K562 (cell line): ENCODE results near the gene IDI1.

Source experiments
- E2F3 ChIP-seq: fragments of 250-450 bp; sonication (Bioruptor Pico); IDR thresholded peaks from 2 replicates; pipeline ENCODE4 v1.4.0; 2020; ENCODE audit warnings: mild to moderate bottlenecking
- PRMT5 ChIP-seq: sonication (generic); formaldehyde crosslinking; IDR thresholded peaks from 2 replicates; pipeline ENCODE4 v1.5.0; 2020; ENCODE audit warnings: missing genetic modification reagents
- SIRT6 ChIP-seq: IDR thresholded peaks from one replicate; pipeline ENCODE4 v1.6.1; 2012; ENCODE audit warnings: low read depth, mild to moderate bottlenecking, control low read depth, inconsistent platforms, low read length, moderate library complexity
- SP1 ChIP-seq: sonication (generic); formaldehyde crosslinking; IDR thresholded peaks from 2 replicates; pipeline ENCODE4 v1.8.1; 2022; ENCODE audit warnings: mild to moderate bottlenecking, missing genetic modification reagents
- TAF1 ChIP-seq: IDR thresholded peaks from 2 replicates; pipeline ENCODE4 v1.6.1; 2011; ENCODE audit warnings: mild to moderate bottlenecking, low read length, moderate library complexity; ENCODE audit not compliant: insufficient read depth, control insufficient read depth, severe bottlenecking; ENCODE audit errors: extremely low read depth
- ZBTB8A ChIP-seq: fragments of 450-650 bp; IDR thresholded peaks from 2 replicates; pipeline ENCODE4 v1.6.1; 2018; ENCODE audit warnings: mild to moderate bottlenecking, moderate library complexity; ENCODE audit not compliant: partially characterized antibody
- TF ChIP-seq, protein P1 (sequence below): sonication (generic); formaldehyde crosslinking; IDR thresholded peaks from 2 replicates; pipeline ENCODE4 v1.9.0; 2022; ENCODE audit warnings: mild to moderate bottlenecking, missing genetic modification reagents
- TF ChIP-seq, protein P2 (sequence below): sonication (generic); formaldehyde crosslinking; IDR thresholded peaks from 2 replicates; pipeline ENCODE4 v1.8.1; 2022; ENCODE audit warnings: missing genetic modification reagents
- TF ChIP-seq, protein P3 (sequence below), 3 experiments: IDR thresholded peaks in 2 of 3; conservative IDR thresholded peaks in 1 of 3; 2 replicates each; pipeline ENCODE4 v1.5.1; 2011 to 2012; ENCODE audit warnings: low read length in 3 of 3, mild to moderate bottlenecking in 3 of 3, control low read depth in 2 of 3, improper control_type of control experiment in 1 of 3, inconsistent platforms in 1 of 3, low read depth in 1 of 3, mixed read lengths in 1 of 3, moderate library complexity in 1 of 3; ENCODE audit not compliant: insufficient read depth in 2 of 3

DNA sequence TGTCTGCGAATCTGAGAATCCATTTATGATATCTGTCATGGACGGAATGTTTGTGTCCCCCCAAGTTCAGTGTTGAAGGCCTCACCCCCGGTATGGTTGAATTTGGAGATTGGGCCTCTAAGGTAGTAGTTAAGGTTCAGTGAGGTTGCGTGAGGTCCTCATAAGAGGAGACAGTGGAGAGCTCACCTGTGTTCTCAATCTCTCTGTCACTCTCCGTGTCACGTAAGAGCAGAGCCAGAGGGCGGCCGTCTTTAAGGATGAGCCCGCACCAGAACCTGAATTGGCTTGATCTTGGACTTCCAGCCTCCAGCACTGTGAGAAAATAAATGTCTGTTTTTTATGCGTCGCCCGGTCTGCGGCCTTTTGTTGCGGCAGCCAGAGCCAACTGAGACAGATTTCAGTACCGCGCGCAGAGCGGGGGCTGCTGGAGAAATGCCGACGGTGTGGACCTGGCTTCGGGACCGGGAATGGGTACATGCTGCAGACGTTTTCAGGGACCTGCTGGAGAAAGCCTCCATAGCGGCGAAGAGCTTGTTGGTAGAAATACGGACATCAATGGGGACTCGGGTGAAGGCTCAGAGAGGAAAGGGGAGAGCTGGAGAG is 47.5 kb upstream of the IDI1 start:
- TF ChIP-seq SIRT6 = no peak
- TF ChIP-seq E2F3 (CRISPR knock-in tag) = no peak
- TF ChIP-seq PRMT5 (CRISPR knock-in tag) = no peak
- TF ChIP-seq, protein P1, sequence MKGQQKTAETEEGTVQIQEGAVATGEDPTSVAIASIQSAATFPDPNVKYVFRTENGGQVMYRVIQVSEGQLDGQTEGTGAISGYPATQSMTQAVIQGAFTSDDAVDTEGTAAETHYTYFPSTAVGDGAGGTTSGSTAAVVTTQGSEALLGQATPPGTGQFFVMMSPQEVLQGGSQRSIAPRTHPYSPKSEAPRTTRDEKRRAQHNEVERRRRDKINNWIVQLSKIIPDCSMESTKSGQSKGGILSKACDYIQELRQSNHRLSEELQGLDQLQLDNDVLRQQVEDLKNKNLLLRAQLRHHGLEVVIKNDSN (CRISPR knock-in tag) = no peak
- TF ChIP-seq, protein P2, sequence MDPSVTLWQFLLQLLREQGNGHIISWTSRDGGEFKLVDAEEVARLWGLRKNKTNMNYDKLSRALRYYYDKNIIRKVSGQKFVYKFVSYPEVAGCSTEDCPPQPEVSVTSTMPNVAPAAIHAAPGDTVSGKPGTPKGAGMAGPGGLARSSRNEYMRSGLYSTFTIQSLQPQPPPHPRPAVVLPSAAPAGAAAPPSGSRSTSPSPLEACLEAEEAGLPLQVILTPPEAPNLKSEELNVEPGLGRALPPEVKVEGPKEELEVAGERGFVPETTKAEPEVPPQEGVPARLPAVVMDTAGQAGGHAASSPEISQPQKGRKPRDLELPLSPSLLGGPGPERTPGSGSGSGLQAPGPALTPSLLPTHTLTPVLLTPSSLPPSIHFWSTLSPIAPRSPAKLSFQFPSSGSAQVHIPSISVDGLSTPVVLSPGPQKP (CRISPR knock-in tag) = no peak
- TF ChIP-seq TAF1 = no peak
- TF ChIP-seq ZBTB8A = no peak
- TF ChIP-seq, protein P3, sequence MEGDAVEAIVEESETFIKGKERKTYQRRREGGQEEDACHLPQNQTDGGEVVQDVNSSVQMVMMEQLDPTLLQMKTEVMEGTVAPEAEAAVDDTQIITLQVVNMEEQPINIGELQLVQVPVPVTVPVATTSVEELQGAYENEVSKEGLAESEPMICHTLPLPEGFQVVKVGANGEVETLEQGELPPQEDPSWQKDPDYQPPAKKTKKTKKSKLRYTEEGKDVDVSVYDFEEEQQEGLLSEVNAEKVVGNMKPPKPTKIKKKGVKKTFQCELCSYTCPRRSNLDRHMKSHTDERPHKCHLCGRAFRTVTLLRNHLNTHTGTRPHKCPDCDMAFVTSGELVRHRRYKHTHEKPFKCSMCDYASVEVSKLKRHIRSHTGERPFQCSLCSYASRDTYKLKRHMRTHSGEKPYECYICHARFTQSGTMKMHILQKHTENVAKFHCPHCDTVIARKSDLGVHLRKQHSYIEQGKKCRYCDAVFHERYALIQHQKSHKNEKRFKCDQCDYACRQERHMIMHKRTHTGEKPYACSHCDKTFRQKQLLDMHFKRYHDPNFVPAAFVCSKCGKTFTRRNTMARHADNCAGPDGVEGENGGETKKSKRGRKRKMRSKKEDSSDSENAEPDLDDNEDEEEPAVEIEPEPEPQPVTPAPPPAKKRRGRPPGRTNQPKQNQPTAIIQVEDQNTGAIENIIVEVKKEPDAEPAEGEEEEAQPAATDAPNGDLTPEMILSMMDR (IDR thresholded peaks at IDR 0.05 in 2 of 3, conservative IDR thresholded peaks at IDR 0.05 in 1 of 3; ENCODE audit: insufficient read depth in 2 of 3, low read depth in 1 of 3, low read length in 3 of 3) = no peak
- TF ChIP-seq SP1 (CRISPR knock-in tag) = no peak
